Spleen (tissue), 7 donors: ENCODE results near the gene LPAR6.

Experiments used
- CTCF ChIP-seq, 11 experiments: fragments of 200-600 bp in 7 of 11; fragments of 450-650 bp in 4 of 11; sonication (generic) in 4 of 11; IDR thresholded peaks in 8 of 11; conservative IDR thresholded peaks in 3 of 11; 1 replicate in 7 of 11; 2 replicates in 4 of 11; pipeline versions ENCODE4 v1.4.0 to v1.8.0; 2016 to 2021; ENCODE audit warnings: antibody characterized with exemption in 11 of 11, inconsistent platforms in 4 of 11, mild to moderate bottlenecking in 1 of 11
- POLR2A ChIP-seq, 3 donors: fragments of 450-650 bp; IDR thresholded peaks; one replicate each; pipeline ENCODE4 v1.5.1; 2017; ENCODE audit warnings: antibody characterized with exemption in 3 of 3, mild to moderate bottlenecking in 1 of 3
- POLR2AphosphoS5 ChIP-seq, 3 donors: sonication (generic); formaldehyde crosslinking; IDR thresholded peaks; one replicate each; pipeline ENCODE4 v1.5.1; 2017; ENCODE audit warnings: antibody characterized with exemption in 3 of 3
- donor health status: DM: no; HTN: no; CAD: no; lungs with moderate emphysema.
- donor health status: DM: no; HTN: no; CAD: no.
- donor health status: DM: no; HTN: no; CAD: no.

GRCh38 chr13:48403913-48404312 lies 9.0 kb downstream of the LPAR6 start:
- TF ChIP-seq CTCF (IDR thresholded peaks at IDR 0.05 in 8 of 11, conservative IDR thresholded peaks at IDR 0.05 in 3 of 11) = no peak
- no peak for TF ChIP-seq POLR2AphosphoS5 (IDR thresholded peaks at IDR 0.05)
- TF ChIP-seq POLR2A (IDR thresholded peaks at IDR 0.05) = no peak
